Activated naive CD8-positive, alpha-beta T cell treated with anti-CD3 and anti-CD28 coated beads, Interleukin-2, amount 50 U/mL, for 24 hours (primary cell): ENCODE results near the gene FADS2.

Source experiments
- ATAC-seq: fragments of 150-1000 bp; cut with Tn5 transposase; one replicate; pipeline ENCODE4 v1.10.0; 2021
- DNase-seq: peaks from one replicate; pipeline ENCODE4 v3.0.0; 2021
- H3K27ac Mint-ChIP-seq: one replicate; pipeline ENCODE4 v1.8.0; 2021; ENCODE audit warnings: mild to moderate bottlenecking, mixed read lengths
- H3K27me3 Mint-ChIP-seq: one replicate; pipeline ENCODE4 v1.8.0; 2021; ENCODE audit warnings: mixed read lengths
- H3K36me3 Mint-ChIP-seq: one replicate; pipeline ENCODE4 v1.8.0; 2021; ENCODE audit warnings: low read depth, mixed read lengths
- H3K4me1 Mint-ChIP-seq: one replicate; pipeline ENCODE4 v1.8.0; 2021; ENCODE audit warnings: mixed read lengths
- H3K4me3 Mint-ChIP-seq: one replicate; pipeline ENCODE4 v1.8.0; 2021; ENCODE audit warnings: mild to moderate bottlenecking, moderate library complexity, mixed read lengths
- H3K9me3 Mint-ChIP-seq: one replicate; pipeline ENCODE4 v1.8.0; 2021; ENCODE audit warnings: mixed read lengths

FADS2 gene

DNA sequence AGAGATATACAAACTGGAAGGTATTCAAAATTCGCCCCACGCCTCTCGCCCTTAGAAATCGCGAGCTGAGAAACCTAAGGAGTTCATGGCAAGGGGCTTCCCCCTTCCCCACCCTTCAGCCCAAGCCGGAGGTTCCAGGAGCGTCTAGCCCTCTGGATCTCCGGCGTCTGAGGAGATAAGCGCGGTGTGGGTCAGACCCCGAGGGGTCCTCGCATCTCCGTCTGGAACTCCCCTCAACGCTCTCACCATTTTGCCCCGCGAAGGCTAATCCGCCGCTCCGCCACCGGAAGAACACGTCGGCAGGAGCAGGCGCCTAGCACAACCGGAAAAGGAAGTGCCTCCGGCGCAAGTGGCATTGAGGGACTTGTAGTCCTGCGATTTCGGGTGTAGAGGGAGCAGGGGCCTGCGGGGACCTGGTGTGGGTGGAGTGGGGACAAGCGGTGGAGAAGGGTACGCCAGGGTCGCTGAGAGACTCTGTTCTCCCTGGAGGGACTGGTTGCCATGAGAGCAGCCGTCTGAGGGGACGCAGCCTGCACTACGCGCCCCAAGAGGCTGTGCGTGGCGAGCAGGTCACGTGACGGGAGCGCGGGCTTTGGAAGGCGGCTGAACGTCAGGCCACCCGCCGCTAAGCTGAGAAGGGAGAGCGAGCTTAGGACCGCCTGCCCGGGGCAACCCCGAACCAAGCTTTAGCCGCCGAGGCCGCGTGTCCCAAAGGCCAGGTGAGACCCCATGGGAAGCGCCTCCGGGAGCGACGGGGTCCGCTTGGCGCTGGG lies 35.6 kb upstream of the FADS2 start, which contains the start of the genes FEN1 and TMEM258:
TSS of gene FEN1 (plus strand) at position 602 of the 773 bp plus-strand sequence. CDS start 2,451 bp downstream, outside the sequence.
TSS of gene TMEM258 (minus strand) at position 290 of the 773 bp plus-strand sequence. CDS start at position 249, 41 bp downstream.
- ATAC-seq (peak; percentile 90), DNase-seq (peak; percentile 90)
- Mint-ChIP-seq H3K4me1 (peaks cover 52% of the 10 kb centered on the region), H3K27ac (peak within 1 kb of the TSS; percentile 100), H3K4me3 (peak within 1 kb of the TSS; percentile 89), H3K36me3 (peaks cover 61% of the 10 kb centered on the region), H3K9me3 (no peaks in the 10 kb centered on the region), H3K27me3 (no peaks in the 10 kb centered on the region)

DNA sequence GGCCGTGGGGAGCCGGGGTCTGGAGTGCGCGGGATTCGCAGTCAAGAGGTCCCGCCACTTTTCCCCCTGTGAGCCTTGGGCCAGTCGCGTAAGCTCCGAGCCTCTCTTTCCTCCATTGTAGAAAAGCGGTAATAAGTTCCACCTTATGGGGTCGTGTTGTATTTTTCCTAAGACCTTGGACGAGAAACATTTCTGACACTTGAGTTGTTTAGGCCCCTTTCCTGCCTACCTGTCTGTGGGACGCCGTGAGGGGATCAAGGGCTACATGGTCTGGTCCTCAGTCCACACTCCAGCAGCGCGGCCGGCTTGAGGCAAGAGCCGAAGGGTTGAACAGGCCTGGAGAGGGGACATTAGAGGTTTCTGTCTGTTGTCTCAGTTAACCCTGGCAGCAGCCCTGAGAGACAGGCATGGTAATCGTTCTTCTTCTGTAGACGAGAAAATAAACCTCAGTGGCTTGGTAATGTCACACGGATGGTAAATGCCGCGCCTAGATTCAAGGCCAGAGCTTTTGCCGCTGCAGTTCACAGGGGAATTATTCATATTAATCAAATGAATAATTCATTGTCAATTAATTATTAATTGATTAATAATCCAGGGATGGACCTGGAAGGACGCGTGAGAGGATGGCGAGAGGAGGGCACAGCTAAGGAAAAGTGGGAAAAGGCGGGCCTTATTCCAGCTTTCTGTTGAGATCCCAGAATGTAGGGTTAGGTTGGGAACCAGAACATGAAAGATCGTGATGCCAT lies 34.8 kb upstream of the FADS2 start:
- Mint-ChIP-seq H3K27ac (peak overlapping the region; percentile 100), H3K4me3 (peak overlapping the region; percentile 89), H3K36me3 (peaks cover 67% of the 10 kb centered on the region), H3K4me1 (peaks cover 54% of the 10 kb centered on the region), H3K27me3 (no peaks in the 10 kb centered on the region), H3K9me3 (no peaks in the 10 kb centered on the region)
- DNase-seq (peak; percentile 25), ATAC-seq (no peak)

- H3K9me3 Mint-ChIP-seq = no peaks in the 10 kb centered on the region
- H3K27me3 Mint-ChIP-seq = no peaks in the 10 kb centered on the region
- H3K4me1 Mint-ChIP-seq = peaks cover 56% of the 10 kb centered on the region
- H3K27ac Mint-ChIP-seq = peak overlapping the region; percentile 100
- ATAC-seq = no peak
- peak overlapping the region; percentile 89 for H3K4me3 Mint-ChIP-seq
- peaks cover 68% of the 10 kb centered on the region for H3K36me3 Mint-ChIP-seq
- no peak for DNase-seq
These were observed 34.3 kb upstream of the FADS2 start for GRCh38 chr11:61793829-61794204.

DNA sequence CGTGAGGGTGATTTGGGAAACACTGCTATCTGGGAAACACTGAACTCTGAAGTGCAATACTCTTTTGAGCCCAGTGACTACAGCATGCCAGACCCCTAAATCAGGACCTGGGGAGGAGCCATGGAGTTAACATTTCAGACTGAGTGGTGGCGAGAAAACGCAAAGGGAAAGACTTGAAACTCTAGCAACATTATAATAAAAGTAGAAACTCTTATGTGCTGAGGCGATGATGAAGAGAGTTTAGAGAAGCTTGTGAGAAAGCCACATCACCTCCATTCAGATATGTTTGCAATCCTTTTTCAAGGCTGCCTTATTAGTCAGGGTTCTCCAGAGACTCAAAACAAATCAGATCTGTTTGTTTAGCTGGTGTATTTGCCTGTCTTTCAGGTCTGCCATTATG lies 33.5 kb upstream of the FADS2 start:
- Mint-ChIP-seq H3K9me3 (no peaks in the 10 kb centered on the region), H3K36me3 (peaks cover 68% of the 10 kb centered on the region), H3K4me3 (peak overlapping the region; percentile 54), H3K27ac (no peak overlapping the region), H3K27me3 (no peaks in the 10 kb centered on the region), H3K4me1 (peaks cover 59% of the 10 kb centered on the region)
- ATAC-seq = no peak
- no peak for DNase-seq

- Mint-ChIP-seq H3K36me3 (peaks cover 67% of the 10 kb centered on the region), H3K27me3 (no peaks in the 10 kb centered on the region), H3K27ac (no peak overlapping the region), H3K4me3 (peak overlapping the region; percentile 54), H3K4me1 (peaks cover 55% of the 10 kb centered on the region), H3K9me3 (no peaks in the 10 kb centered on the region)
- ATAC-seq = no peak
- no peak for DNase-seq
These were observed 32.6 kb upstream of the FADS2 start for GRCh38 chr11:61795459-61795858.

- Mint-ChIP-seq H3K36me3 (peaks cover 66% of the 10 kb centered on the region), H3K9me3 (no peaks in the 10 kb centered on the region), H3K4me1 (peaks cover 52% of the 10 kb centered on the region), H3K27me3 (no peaks in the 10 kb centered on the region), H3K4me3 (no peak overlapping the region), H3K27ac (no peak overlapping the region)
- ATAC-seq (no peak), DNase-seq (no peak)
These were observed 32.1 kb upstream of the FADS2 start for GRCh38 chr11:61795876-61796526.

- no peak overlapping the region for H3K4me3 Mint-ChIP-seq
- H3K27me3 Mint-ChIP-seq = no peaks in the 10 kb centered on the region
- peaks cover 65% of the 10 kb centered on the region for H3K36me3 Mint-ChIP-seq
- no peaks in the 10 kb centered on the region for H3K9me3 Mint-ChIP-seq
- no peak overlapping the region for H3K27ac Mint-ChIP-seq
- DNase-seq (peak; percentile 63), ATAC-seq (no peak)
- peaks cover 44% of the 10 kb centered on the region for H3K4me1 Mint-ChIP-seq
These were observed 30.7 kb upstream of the FADS2 start for GRCh38 chr11:61797263-61797944.

- Mint-ChIP-seq H3K4me3 (no peak overlapping the region), H3K4me1 (peaks cover 31% of the 10 kb centered on the region), H3K36me3 (peaks cover 57% of the 10 kb centered on the region), H3K27me3 (no peaks in the 10 kb centered on the region), H3K9me3 (no peaks in the 10 kb centered on the region), H3K27ac (no peak overlapping the region)
- no peak for DNase-seq
- no peak for ATAC-seq
These were observed 28.3 kb upstream of the FADS2 start for GRCh38 chr11:61799665-61800284.

DNA sequence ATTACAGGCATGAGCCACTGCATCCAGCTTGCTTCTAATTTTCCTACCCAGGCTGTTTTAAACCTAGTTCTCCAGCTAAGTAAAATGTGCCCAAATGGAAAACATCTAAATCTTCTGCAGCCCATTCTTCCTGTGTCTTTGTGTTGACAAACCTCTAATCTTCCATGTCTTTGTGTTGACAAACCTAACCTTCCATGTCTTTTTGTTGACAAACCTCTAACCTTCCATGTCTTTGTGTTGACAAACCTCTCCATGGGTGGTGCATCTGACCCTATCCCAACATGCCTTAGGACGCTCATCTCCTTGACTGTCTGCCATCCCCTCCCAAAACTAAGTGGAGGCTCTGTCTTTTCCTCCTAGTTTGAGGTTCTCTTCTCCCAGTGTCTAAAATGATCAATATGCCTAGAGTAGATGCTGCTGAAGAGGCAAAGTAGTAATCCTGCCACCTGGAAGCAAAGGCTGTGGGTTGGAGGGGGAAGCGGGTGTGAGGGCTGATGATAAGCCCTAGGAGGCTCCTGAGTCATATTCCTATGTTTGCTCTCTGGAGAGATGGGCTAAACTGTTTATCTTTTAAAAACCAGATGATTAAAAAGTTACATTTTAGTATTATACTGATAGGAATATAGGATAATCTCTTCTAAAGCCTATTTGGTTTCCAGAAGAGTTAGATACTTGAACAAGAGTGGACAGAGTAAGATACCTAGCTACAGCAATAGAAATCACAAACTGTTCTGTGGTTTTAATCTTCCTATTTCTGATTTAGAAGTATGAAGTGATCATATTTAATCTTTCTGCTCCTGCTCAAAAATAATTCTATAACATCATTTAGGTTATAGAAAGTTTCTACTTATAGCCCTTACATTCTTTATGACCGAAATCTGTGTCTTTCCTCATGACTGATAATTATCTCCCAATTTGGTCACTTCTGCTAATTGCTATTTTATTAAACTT lies 27.5 kb upstream of the FADS2 start:
- no peak for ATAC-seq
- no peak for DNase-seq
- peak overlapping the region; percentile 26 for H3K27ac Mint-ChIP-seq
- no peaks in the 10 kb centered on the region for H3K9me3 Mint-ChIP-seq
- H3K27me3 Mint-ChIP-seq = no peaks in the 10 kb centered on the region
- peaks cover 24% of the 10 kb centered on the region for H3K4me1 Mint-ChIP-seq
- H3K36me3 Mint-ChIP-seq = peaks cover 49% of the 10 kb centered on the region
- no peak overlapping the region for H3K4me3 Mint-ChIP-seq

- Mint-ChIP-seq H3K27ac (no peak overlapping the region), H3K4me3 (no peak overlapping the region), H3K36me3 (peaks cover 32% of the 10 kb centered on the region), H3K9me3 (no peaks in the 10 kb centered on the region), H3K27me3 (no peaks in the 10 kb centered on the region), H3K4me1 (peaks cover 9% of the 10 kb centered on the region)
- ATAC-seq (no peak), DNase-seq (no peak)
These were observed 25.5 kb upstream of the FADS2 start for GRCh38 chr11:61802605-61803004.

- no peak for ATAC-seq
- Mint-ChIP-seq H3K9me3 (no peaks in the 10 kb centered on the region), H3K27ac (no peak overlapping the region), H3K27me3 (no peaks in the 10 kb centered on the region), H3K36me3 (peaks cover 25% of the 10 kb centered on the region), H3K4me3 (no peak overlapping the region), H3K4me1 (peaks cover 4% of the 10 kb centered on the region)
- no peak for DNase-seq
These were observed 24.0 kb upstream of the FADS2 start for GRCh38 chr11:61803889-61804647.

- no peak overlapping the region for H3K4me3 Mint-ChIP-seq
- peaks cover 2% of the 10 kb centered on the region for H3K4me1 Mint-ChIP-seq
- no peaks in the 10 kb centered on the region for H3K27me3 Mint-ChIP-seq
- no peak overlapping the region for H3K27ac Mint-ChIP-seq
- no peaks in the 10 kb centered on the region for H3K9me3 Mint-ChIP-seq
- peaks cover 22% of the 10 kb centered on the region for H3K36me3 Mint-ChIP-seq
- DNase-seq = no peak
- no peak for ATAC-seq
These were observed 23.0 kb upstream of the FADS2 start for GRCh38 chr11:61805146-61805545.
